Stimulated activated naive CD8-positive, alpha-beta T cell treated with anti-CD3 and anti-CD28 coated beads, Interleukin-15, amount 100 ng/mL, for 72 hours (primary cell): ENCODE data around the gene SIT1.
"Not testable (repeated sequence)": the region's sequence is repeated elsewhere in the genome, so short reads cannot be mapped to it uniquely, and the experiment has no call there.

Experiments
- ATAC-seq: fragments of 150-1000 bp; cut with Tn5 transposase; 2 replicates; pipeline ENCODE4 v1.10.0; 2021; ENCODE audit warnings: mild to moderate bottlenecking, moderate library complexity
- DNase-seq, 2 donors: peaks; one replicate each; pipeline ENCODE4 v3.0.0; 2021 to 2022
- H3K27ac Mint-ChIP-seq, 2 donors: one replicate each; pipeline ENCODE4 v1.8.0; 2022; ENCODE audit warnings: mild to moderate bottlenecking in 2 of 2, mixed read lengths in 2 of 2, moderate library complexity in 2 of 2
- H3K27me3 Mint-ChIP-seq: one replicate; pipeline ENCODE4 v1.8.0; 2022; ENCODE audit warnings: mixed read lengths
- H3K4me1 Mint-ChIP-seq: one replicate; pipeline ENCODE4 v1.8.0; 2022; ENCODE audit warnings: mild to moderate bottlenecking, mixed read lengths
- H3K4me3 Mint-ChIP-seq, 2 donors: one replicate each; pipeline ENCODE4 v1.8.0; 2022; ENCODE audit warnings: mild to moderate bottlenecking in 2 of 2, mixed read lengths in 2 of 2, moderate library complexity in 1 of 2
- H3K9me3 Mint-ChIP-seq, 2 donors: one replicate each; pipeline ENCODE4 v1.8.0; 2022; ENCODE audit warnings: mixed read lengths in 2 of 2

The SIT1 gene

DNA sequence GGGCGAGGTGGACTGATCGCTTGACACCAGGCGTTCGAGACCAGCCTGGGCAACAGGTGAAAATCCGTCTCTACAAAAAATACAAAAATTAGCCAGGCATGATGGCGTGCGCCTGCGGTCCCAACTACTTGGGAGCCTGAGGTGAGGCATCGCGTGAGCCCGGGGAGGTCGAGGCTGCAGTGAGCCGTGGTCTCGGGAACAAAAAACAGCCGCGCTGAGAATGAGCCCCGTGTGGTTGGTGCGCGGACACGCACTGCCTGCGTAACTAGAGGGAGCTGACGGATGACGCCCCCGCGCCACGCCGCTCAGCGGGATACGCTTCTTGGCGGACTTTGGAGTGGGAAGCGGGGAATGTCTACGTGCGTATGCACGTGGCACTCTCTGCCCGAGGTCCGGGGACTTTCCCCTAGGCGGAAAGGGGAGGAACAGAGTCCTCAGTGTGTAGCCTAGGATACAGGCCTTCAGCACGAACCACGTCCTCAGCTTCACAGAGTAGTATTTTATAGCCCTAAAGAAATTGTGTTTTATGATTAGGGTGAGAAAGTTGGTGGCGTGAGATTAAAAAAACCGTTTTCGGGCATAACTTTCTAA, 6.9 kb upstream of the SIT1 start, which contains the start of gene RMRP:
TSS of gene RMRP (minus strand) at position 474 of the 591 bp plus-strand sequence.
- Mint-ChIP-seq H3K27me3 (no peaks in the 10 kb centered on the region), H3K9me3 (no peaks in the 10 kb centered on the region), H3K4me1 (peaks cover 73% of the 10 kb centered on the region), H3K4me3 (peak within 1 kb of the TSS; percentile 76 to 92), H3K27ac (peak within 1 kb of the TSS; percentile 98 to 100)
- DNase-seq (peak; percentile 90 to 96), ATAC-seq (peak; percentile 95)

DNA sequence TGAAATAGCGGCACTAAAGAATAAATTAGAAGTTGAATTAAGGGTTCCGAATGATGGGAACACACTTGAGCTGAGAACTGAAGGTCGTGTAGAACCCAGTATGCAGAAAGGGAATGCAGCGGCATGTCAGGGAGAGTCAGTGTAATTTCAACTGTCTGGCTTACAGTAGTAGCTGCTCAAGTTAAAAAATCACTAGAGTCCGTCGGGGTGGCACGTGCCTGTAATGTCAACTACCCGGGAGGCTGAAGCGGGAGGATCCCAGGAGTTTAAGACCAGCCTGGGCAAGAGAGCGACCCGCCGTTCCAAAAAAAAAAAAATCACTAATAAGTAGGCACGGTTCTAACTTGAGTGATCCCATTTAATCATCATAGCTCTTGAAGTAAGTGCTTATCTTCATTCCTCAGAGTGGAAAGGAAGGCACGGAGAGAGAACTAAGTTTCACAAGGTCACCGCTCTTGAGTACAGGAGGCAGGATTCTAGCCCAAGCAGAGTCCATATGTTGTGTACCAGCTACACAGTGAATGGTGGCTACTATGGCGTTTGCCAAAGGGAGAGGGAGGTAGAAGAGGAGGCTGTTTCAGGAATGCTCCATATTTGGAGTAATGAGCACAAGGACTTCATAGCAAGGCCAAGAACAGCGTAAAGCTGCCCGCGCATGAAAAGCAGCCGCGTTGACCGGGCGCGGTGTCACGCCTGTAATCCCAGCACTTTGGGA, 6.3 kb upstream of the SIT1 start:
- no peak for DNase-seq
- H3K27ac Mint-ChIP-seq, result peak overlapping the region; percentile 98 to 100
- H3K4me1 Mint-ChIP-seq, result peaks cover 69% of the 10 kb centered on the region
- H3K9me3 Mint-ChIP-seq, result no peaks in the 10 kb centered on the region
- ATAC-seq, result no peak
- no peaks in the 10 kb centered on the region for H3K27me3 Mint-ChIP-seq
- peak overlapping the region; percentile 76 to 92 for H3K4me3 Mint-ChIP-seq

DNA sequence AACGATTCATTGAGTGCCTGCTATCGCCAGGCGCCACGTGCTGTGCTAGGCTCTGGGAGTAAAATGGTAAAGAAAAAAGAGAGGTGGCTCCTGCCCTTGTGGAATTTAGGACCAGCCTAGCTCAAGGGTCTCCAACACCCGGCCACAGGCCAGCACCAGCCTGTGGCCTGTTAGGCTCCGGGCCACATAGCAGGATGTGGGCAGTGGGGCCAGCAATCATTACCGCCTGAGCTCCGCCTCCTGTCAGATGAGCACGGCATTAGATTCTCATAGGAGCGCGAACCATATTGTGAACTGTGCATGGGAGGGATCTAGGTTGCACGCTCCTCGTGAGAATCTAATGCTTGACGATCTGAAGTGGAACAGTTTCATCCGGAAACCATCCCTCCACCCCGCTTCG, 5.6 kb upstream of the SIT1 start:
- H3K4me1 Mint-ChIP-seq, result peaks cover 70% of the 10 kb centered on the region
- H3K4me3 Mint-ChIP-seq, result no peak overlapping the region
- no peaks in the 10 kb centered on the region for H3K9me3 Mint-ChIP-seq
- ATAC-seq, result no peak
- no peaks in the 10 kb centered on the region for H3K27me3 Mint-ChIP-seq
- H3K27ac Mint-ChIP-seq, result no peak overlapping the region
- DNase-seq, result no peak

DNA sequence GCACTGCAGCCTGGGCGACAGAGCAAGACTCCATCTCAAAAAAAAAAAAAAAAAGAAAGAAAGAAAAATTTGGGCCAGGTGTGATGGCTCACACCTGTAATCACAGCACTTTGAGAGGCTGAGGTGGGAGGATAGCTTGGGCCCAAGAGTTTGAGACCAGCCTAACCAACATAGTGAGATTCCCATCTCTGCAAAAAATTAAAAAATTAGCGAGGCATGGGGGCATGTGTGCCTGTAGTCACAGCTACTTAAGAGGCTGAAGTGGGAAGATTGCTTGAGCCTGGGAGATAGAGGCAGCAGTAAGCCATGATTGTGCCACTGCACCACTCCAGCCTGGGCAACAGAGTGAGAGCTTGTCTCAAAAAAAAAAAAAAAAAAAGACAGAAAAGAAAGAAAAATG, 2.9 kb upstream of the SIT1 start:
- no peak for ATAC-seq
- no peak for DNase-seq
- Mint-ChIP-seq H3K27ac (peak overlapping the region in 1 of 2 donors; percentile 80), H3K27me3 (no peaks in the 10 kb centered on the region), H3K9me3 (no peaks in the 10 kb centered on the region), H3K4me3 (no peak overlapping the region), H3K4me1 (peaks cover 61% of the 10 kb centered on the region)

DNA sequence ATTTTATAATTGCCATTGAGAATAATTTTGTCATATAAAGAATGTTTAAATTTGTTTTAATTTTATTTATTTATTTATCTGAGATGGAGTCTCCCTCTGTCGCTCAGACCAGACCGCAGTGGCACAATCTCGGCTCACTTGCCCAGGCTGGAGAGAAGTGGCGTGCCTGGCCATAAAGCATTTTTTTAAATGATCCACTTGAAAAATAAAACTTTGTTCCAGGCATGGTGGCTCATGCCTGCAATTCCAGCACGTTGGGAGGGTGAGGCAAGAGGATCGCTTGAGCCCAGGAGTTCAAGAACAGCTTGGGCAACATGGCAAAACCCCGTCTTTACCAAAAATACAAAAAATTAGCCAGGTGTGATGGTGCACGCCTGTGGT, 2.1 kb upstream of the SIT1 start:
- Mint-ChIP-seq H3K4me3 (no peak overlapping the region), H3K9me3 (no peaks in the 10 kb centered on the region), H3K27ac (no peak overlapping the region), H3K27me3 (no peaks in the 10 kb centered on the region), H3K4me1 (peaks cover 65% of the 10 kb centered on the region)
- no peak for DNase-seq
- no peak for ATAC-seq

DNA sequence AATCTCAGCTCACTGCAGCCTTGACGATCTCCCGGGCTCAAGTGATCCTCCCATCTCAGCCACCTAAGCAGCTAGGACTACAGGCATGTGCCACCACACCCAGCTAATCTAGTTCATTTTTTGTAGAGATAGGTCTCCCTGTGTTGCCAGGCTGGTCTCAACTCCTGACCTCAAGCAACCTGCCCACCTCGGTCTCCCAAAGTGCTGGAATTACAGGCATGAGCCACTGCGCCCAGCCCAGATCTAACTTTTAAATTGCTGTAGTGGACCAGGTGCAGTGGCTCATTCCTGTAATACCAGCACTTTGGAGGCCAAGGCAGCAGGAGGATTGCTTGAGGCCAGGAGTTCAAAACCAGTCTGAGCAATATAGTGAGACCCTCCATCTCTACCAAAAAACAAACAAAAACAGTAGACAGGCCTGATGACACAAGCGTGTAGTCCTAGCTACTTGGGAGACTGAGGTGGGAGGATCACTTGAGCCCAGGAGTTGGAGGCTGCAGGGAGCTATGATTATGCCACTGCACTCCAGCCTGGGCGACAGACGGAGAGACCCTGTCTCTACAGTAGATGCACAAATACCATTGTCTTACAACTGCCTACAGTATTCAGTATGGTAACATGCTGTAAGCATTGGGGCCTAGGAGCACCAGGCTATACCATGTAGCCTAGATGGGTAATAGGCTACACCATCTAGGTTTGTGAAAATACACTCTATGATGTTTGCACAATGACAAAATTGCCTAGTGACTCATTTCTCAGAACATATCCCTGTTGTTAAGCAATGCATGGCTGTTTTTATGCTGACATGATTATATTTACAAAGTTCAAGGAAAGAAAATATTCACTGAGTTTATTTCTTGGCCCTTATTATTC, 1.5 kb upstream of the SIT1 start:
- DNase-seq (no peak), ATAC-seq (no peak)
- H3K27me3 Mint-ChIP-seq, result no peaks in the 10 kb centered on the region
- H3K9me3 Mint-ChIP-seq, result no peaks in the 10 kb centered on the region
- peak overlapping the region; percentile 17 to 45 for H3K4me3 Mint-ChIP-seq
- peak overlapping the region in 1 of 2 donors; percentile 42 for H3K27ac Mint-ChIP-seq
- peaks cover 65% of the 10 kb centered on the region for H3K4me1 Mint-ChIP-seq

DNA sequence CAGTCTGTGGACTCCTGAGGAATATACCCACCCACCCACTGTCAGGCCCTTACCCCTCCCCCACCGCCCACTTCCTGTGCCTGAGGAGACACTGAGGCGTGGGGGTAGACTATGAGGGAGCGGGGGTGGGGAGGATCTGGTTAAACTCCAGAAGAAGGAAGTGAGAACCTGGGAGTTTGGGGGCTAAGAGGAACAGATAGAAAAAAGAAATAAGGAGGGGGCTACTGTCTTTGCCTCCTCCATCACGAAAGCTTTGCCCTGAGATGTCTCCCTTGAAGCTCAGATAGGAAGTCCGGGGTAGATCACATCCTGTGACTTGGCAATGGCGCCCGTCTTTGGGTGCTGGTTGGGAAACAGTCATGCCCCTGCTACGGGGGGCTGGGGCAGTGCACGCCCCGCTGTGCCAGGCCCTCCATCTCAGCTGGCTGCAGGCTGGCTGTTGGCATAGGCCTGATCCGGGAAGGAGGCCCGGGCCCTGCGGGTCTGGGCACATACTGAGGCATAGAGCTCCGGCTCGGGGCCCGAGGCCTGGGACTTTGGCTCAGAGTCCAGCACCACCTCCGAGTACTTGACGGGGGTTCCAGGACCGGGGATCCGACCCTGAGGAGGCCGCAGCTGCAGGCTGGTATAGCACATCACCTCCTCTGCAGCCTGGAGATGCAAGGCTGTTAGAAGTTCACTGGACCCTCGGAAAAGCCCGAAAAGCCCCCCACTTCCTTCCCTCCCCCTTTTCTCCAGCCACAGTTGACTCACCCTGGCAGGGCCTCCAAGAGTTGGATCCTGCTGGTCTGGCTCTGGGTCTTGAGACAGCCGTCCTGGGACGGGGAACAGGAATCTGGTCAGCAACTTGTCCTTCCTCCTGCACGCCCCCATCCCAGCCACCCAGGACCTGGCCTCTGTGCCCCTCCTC, 1.0 kb downstream of the SIT1 start:
- Mint-ChIP-seq H3K4me3 (peak overlapping the region; percentile 89 to 93), H3K9me3 (no peaks in the 10 kb centered on the region), H3K4me1 (peaks cover 69% of the 10 kb centered on the region), H3K27ac (peak overlapping the region; percentile 95 to 96), H3K27me3 (no peaks in the 10 kb centered on the region)
- ATAC-seq (peak; percentile 12), DNase-seq (peak; percentile 38 to 44)

DNA sequence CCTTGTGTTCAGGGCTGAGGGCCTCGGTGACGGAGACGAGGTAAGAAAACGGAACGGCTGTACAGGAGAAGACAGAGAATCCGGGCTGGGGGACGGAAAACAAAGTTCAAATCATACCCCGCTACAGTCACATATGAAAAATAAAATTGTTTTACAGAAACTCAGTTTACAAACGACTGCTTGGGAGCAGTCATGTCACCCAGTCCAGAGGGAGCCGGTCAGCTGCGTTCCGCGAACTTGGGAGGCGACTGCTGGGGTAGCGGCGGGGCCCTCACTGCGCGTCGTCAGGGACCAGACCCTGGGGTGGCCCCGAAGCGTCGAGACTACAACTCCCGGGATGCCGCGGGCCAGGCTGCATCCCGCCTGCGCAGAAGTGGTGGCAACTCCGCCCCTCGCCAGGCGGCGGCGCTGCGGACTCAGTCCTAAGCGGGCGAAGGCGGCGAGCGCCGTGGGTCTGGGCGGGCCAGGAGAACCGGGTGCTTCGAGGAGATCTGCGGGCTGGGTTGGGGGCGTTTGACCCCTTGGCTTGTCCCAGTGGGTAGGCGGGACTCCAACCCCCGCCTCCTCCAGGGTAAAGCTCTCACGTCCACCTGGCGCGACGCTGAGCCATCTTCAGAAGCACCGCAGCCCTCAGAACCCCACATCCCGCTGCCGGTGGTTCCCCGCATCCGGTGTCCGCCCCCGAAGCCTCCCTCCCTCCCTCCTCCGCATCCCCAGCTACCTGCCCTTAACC, 4.0 kb downstream of the SIT1 start:
- DNase-seq (peak; percentile 91 to 93), ATAC-seq (peak; percentile 92)
- no peaks in the 10 kb centered on the region for H3K27me3 Mint-ChIP-seq
- H3K4me1 Mint-ChIP-seq, result peaks cover 70% of the 10 kb centered on the region
- peak overlapping the region; percentile 84 to 96 for H3K27ac Mint-ChIP-seq
- peak overlapping the region; percentile 91 to 100 for H3K4me3 Mint-ChIP-seq
- no peaks in the 10 kb centered on the region for H3K9me3 Mint-ChIP-seq

DNA sequence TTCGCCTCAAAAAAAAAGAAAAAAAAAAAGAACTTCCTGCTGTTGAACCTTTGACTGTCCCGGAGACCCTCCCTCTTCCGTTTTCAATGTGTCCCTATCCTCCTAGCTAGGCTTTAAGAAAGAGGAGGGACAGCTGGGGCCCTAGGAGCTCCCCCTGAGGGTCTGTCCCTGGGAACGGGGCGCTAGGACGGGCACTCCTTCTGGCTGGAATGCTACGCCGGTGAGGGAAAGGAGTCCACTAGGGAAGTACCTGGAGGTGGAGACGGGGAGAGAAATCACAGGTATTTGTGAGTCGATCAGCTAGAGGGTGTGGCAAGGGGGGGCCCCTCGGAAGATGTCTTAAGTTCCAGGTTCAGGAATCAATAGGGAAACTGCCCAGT, 4.6 kb downstream of the SIT1 start:
- Mint-ChIP-seq H3K27me3 (no peaks in the 10 kb centered on the region), H3K27ac (peak overlapping the region; percentile 84 to 96), H3K4me3 (peak overlapping the region; percentile 91 to 100), H3K4me1 (peaks cover 70% of the 10 kb centered on the region), H3K9me3 (peaks cover 0 to 1% of the 10 kb centered on the region in 2 donors)
- ATAC-seq, result no peak
- no peak for DNase-seq

DNA sequence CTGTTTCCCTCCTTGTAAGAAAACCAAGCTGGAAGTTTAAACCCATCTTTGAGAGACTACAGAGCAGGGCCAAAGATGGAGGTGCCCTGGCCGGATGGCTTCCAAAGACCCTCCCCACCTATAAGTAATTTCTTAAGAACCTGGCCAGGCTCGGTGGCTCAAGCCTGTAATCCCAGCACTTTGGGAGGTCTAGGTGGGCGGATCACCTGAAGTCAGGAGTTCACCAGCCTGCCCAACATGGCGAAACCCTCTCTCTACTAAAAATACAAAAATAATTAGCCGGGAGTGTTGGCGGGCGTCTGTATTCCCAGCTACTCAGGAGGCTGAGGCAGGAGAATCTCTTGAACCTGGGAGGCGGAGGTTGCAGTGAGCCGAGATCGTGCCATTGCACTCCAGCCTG, 5.0 kb downstream of the SIT1 start:
- not testable (repeated sequence) for H3K27me3 Mint-ChIP-seq, H3K9me3 Mint-ChIP-seq, ATAC-seq, DNase-seq
- H3K4me3 Mint-ChIP-seq, result peak overlapping the region; percentile 91 to 100
- H3K4me1 Mint-ChIP-seq, result peaks cover 70% of the 10 kb centered on the region
- peak overlapping the region; percentile 84 to 96 for H3K27ac Mint-ChIP-seq

DNA sequence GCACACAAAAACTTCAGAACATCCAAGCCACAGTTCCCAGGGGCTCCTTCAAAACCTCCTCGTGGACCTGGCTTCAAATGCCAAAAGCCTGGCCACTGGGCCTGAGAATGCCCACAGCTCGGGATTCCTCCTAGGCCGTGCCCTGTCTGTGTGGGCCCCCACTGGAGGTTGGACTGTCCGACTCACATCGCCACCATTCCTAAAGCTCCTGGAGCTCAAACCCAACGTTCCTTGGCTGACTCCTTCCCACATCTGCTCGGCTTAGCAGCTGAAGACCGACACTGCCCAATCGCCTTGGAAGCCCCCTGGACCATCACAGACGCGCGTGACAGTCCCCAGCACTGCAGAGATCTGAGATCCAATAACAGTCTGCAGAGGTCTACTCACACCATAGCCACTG, 7.7 kb downstream of the SIT1 start:
- Mint-ChIP-seq H3K4me1 (peaks cover 76% of the 10 kb centered on the region), H3K27ac (no peak overlapping the region), H3K4me3 (no peak overlapping the region)

DNA sequence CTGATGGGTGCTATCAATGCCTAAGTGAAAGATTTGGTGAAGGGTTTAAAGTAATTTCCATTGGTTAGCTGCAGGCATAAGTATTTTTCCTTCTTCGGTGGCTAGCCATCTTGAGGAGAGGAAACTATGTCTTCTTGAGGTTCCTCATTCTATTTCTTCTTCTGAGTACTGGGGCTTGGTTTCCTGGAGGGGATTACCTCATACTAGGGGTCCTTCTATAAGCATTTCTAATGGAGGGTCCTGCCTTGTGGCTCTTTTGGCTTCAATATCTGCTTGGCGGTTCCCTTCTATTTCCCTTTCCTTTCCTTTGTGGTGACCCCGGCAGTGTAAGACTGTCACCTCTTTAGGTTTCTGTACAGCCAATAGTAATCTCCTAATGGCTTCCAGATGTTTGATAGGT, 9.3 kb downstream of the SIT1 start:
- H3K9me3 Mint-ChIP-seq, result peaks cover 4 to 13% of the 10 kb centered on the region in 2 donors
- not testable (repeated sequence) for H3K27ac Mint-ChIP-seq, H3K4me3 Mint-ChIP-seq, H3K27me3 Mint-ChIP-seq, DNase-seq, ATAC-seq
- peaks cover 80% of the 10 kb centered on the region for H3K4me1 Mint-ChIP-seq

More for the DNA sequence above, 7.7 kb downstream of the SIT1 start:
- DNase-seq, result no peak
- no peaks in the 10 kb centered on the region for H3K27me3 Mint-ChIP-seq
- H3K9me3 Mint-ChIP-seq, result peaks cover 4 to 13% of the 10 kb centered on the region in 2 donors
- ATAC-seq, result no peak

DNA sequence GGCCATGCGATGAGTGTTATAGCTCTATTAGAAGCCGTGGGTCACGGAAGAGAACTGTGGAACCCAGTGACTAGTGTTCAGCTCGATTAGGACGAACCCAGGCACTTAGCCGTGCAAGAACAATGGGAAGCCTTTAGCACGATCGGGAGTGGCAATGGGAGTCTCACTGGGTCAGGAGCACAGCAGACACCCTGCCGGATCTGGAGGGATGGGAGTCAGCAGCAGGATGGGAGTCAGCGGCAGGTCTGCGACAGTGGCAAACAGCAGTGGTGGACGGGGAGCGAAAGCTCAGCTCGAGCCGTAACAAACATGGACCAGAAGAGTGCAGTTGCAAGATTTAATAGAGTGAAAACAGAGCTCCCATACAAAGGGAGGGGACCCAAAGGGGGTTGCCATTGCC, 10.3 kb downstream of the SIT1 start:
- not testable (repeated sequence) for H3K27ac Mint-ChIP-seq, H3K27me3 Mint-ChIP-seq, H3K4me3 Mint-ChIP-seq, DNase-seq, ATAC-seq
- H3K4me1 Mint-ChIP-seq, result peaks cover 80% of the 10 kb centered on the region
- peaks cover 4 to 13% of the 10 kb centered on the region in 2 donors for H3K9me3 Mint-ChIP-seq

DNA sequence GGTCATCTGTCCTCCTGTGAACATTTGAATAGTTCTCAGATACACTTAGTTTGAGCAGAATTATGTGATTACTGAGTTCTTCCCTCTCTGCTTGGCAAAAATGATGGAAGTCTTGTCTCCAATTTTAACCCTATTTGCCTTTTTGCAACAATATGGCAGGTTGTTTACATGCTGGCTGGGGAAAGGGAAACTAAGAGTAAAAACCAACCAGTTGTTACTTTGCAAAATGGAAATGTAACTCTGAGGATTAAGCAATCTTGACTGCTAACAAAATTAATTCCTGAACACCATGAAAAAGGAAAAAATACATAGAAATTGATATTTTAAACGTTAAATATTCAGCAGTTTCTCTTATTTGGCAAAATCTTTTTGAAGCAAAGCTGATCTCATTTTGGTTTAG, 11.1 kb downstream of the SIT1 start:
- H3K4me3 Mint-ChIP-seq, result peak overlapping the region; percentile 64 to 75
- peak overlapping the region; percentile 77 to 92 for H3K27ac Mint-ChIP-seq
- H3K9me3 Mint-ChIP-seq, result peaks cover 4 to 13% of the 10 kb centered on the region in 2 donors
- ATAC-seq, result no peak
- no peak for DNase-seq
- peaks cover 81% of the 10 kb centered on the region for H3K4me1 Mint-ChIP-seq
- no peaks in the 10 kb centered on the region for H3K27me3 Mint-ChIP-seq
